HepG2 (cell line): ENCODE data around the gene ZMYND8. TPM values are rescaled to one million over a fixed set of nuclear protein-coding genes. Genes with fewer than 3 reads are reported as not detected.

Source experiments
- ATAC-seq: fragments of 200-7000 bp; cut with Tn5 transposase; 3 replicates; pipeline ENCODE4 v1.9.1; 2020; ENCODE audit warnings: mild to moderate bottlenecking, moderate library complexity
- BruUV-seq: library from RNA; stranded (reverse); fragments of 400-500 nt; replicated peaks from 2 replicates; lab custom pipeline; 2021; lab: Mats Ljungman, UMichigan
- CTCF ChIA-PET: fragments of 300-600 bp; formaldehyde crosslinking; extraction: SDS; loops from one replicate; lab custom pipeline; 2021; ENCODE audit warnings: low total read pairs, inconsistent platforms, low intra/inter-chr PET ratio; lab: Yijun Ruan, JAX
- POLR2A ChIA-PET: fragments of 350-600 bp; sonication (Branson Sonifier 250); formaldehyde crosslinking; loops from one replicate; lab custom pipeline; 2020; ENCODE audit warnings: antibody characterized with exemption, inconsistent platforms; lab: Yijun Ruan, JAX
- DNase-seq: peaks from one replicate; pipeline ENCODE4 v3.0.0-alpha.2; 2015; ENCODE audit warnings: low spot score
- FAIRE-seq: peaks from 3 replicates; lab custom pipeline; 2011; peaks lifted over from hg19 to GRCh38; lab: Jason Lieb, UNC
- H2AFZ ChIP-seq: one replicate; pipeline ENCODE4 v1.6.1; 2011; ENCODE audit warnings: low read length, inconsistent platforms
- H3K27ac ChIP-seq: fragments of 300-600 bp; 3 replicates; pipeline ENCODE4 v1.8.0; 2011; ENCODE audit warnings: mixed run types, mild to moderate bottlenecking, mixed read lengths, low read length, inconsistent platforms; ENCODE audit not compliant: insufficient read depth; ENCODE audit errors: extremely low read length
- H3K27me3 ChIP-seq, 2 experiments: fragments of 200-600 bp in 1 of 2; 2 replicates in 1 of 2; 3 replicates in 1 of 2; pipeline versions ENCODE4 v1.6.0 to v1.8.0; 2011; ENCODE audit warnings: low read length in 2 of 2, mild to moderate bottlenecking in 2 of 2, moderate library complexity in 2 of 2, inconsistent platforms in 1 of 2; ENCODE audit not compliant: insufficient read depth in 2 of 2, control insufficient read depth in 1 of 2
- H3K36me3 ChIP-seq, 2 experiments: fragments of 200-600 bp in 1 of 2; replicated peaks in 1 of 2; 2 replicates in 1 of 2; 3 replicates in 1 of 2; pipeline versions ENCODE4 v1.5.1 to v1.8.0; 2011; ENCODE audit warnings: low read length in 2 of 2, inconsistent platforms in 1 of 2; ENCODE audit not compliant: insufficient read depth in 2 of 2, control insufficient read depth in 1 of 2
- H3K4me1 ChIP-seq: 2 replicates; pipeline ENCODE4 v1.5.1; 2012; ENCODE audit warnings: low read length, inconsistent platforms; ENCODE audit not compliant: insufficient read depth
- H3K4me2 ChIP-seq: 2 replicates; pipeline ENCODE4 v1.6.0; 2011; ENCODE audit warnings: low read depth, low read length, inconsistent platforms
- H3K4me3 ChIP-seq, 3 experiments: fragments of 200-600 bp in 1 of 3; sonication (generic), shearing (Covaris generic) in 1 of 3; replicated peaks in 1 of 3; 2 replicates each; pipeline ENCODE4 v1.5.1; 2011 to 2016; ENCODE audit warnings: low read length in 3 of 3, inconsistent platforms in 2 of 3, low read depth in 2 of 3, mild to moderate bottlenecking in 2 of 3, control low read depth in 1 of 3, mixed read lengths in 1 of 3; ENCODE audit not compliant: insufficient read depth in 1 of 3
- H3K79me2 ChIP-seq: one replicate; pipeline ENCODE4 v1.6.1; 2011; ENCODE audit warnings: low read length, inconsistent platforms; ENCODE audit not compliant: insufficient read depth
- H3K9ac ChIP-seq: 2 replicates; pipeline ENCODE4 v1.6.0; 2011; ENCODE audit warnings: mild to moderate bottlenecking, low read depth, low read length, inconsistent platforms; ENCODE audit not compliant: insufficient read depth
- H3K9me3 ChIP-seq: 2 replicates; pipeline ENCODE4 v1.5.1; 2012; ENCODE audit warnings: mild to moderate bottlenecking, low read length
- H4K20me1 ChIP-seq: 2 replicates; pipeline ENCODE4 v1.6.0; 2011; ENCODE audit warnings: inconsistent platforms, mild to moderate bottlenecking, low read length, moderate library complexity; ENCODE audit not compliant: insufficient read depth
- GTF3A ChIP-seq: sonication (generic); formaldehyde crosslinking; conservative IDR thresholded peaks from 2 replicates; pipeline ENCODE4 v1.4.0; 2020; ENCODE audit warnings: mild to moderate bottlenecking, missing genetic modification reagents
- MAF1 ChIP-seq: sonication (generic); formaldehyde crosslinking; IDR thresholded peaks from 2 replicates; pipeline ENCODE4 v1.5.0; 2020; ENCODE audit warnings: missing genetic modification reagents, borderline replicate concordance
- PLRG1 ChIP-seq: fragments of 450-650 bp; conservative IDR thresholded peaks from 2 replicates; pipeline ENCODE4 v1.6.1; 2016
- POLR2G ChIP-seq: fragments of 200-400 bp; formaldehyde crosslinking; IDR thresholded peaks from 2 replicates; pipeline ENCODE4 v1.6.1; 2018; ENCODE audit warnings: mild to moderate bottlenecking, low read depth, low read length, moderate library complexity
- RBM22 ChIP-seq: fragments of 200-400 bp; formaldehyde crosslinking; optimal IDR thresholded peaks from 2 replicates; pipeline ENCODE3; 2017; ENCODE audit warnings: mild to moderate bottlenecking, low read length, moderate library complexity
- SSRP1 ChIP-seq: IDR thresholded peaks from 2 replicates; pipeline ENCODE4 v1.6.1; 2016; ENCODE audit warnings: control low read depth
- ZFP37 ChIP-seq: sonication (generic); formaldehyde crosslinking; IDR thresholded peaks from 2 replicates; pipeline ENCODE4 v1.4.0; 2020; ENCODE audit warnings: missing genetic modification reagents, borderline replicate concordance
- ZNF674 ChIP-seq: sonication (generic); formaldehyde crosslinking; IDR thresholded peaks from 2 replicates; pipeline ENCODE4 v1.5.0; 2020; ENCODE audit warnings: low read depth, mild to moderate bottlenecking, missing genetic modification reagents
- ZNF782 ChIP-seq: sonication (generic); formaldehyde crosslinking; IDR thresholded peaks from 2 replicates; pipeline ENCODE4 v1.4.0; 2020; ENCODE audit warnings: missing genetic modification reagents, mild to moderate bottlenecking, borderline replicate concordance
- WGBS: methylation state at CpG from one replicate; pipeline ENCODE4 v1.1.6; 2017; ENCODE audit warnings: low lambda C conversion rate; 5-methylcytosine and 5-hydroxymethylcytosine counted together
- in situ Hi-C: cut with HindIII; loops from 2 replicates; pipeline ENCODE4 v1.10.0; 2017; ENCODE audit warnings: low pct_unique_long_range_greater_than_20kb; ENCODE audit not compliant: extremely low pct_ligation_motif_present
- intact Hi-C: fragments of 100-400 bp; cut with micrococcal nuclease; formaldehyde crosslinking; loops from one replicate; pipeline ENCODE4 v1.10.0; 2022; ENCODE audit not compliant: unreplicated experiment
- polyA plus RNA-seq, 8 experiments: library from polyadenylated mRNA; depleted of rRNA in 3 of 8; stranded (reverse) in 7 of 8; unstranded in 1 of 8; fragments of >200 nt; fragmentation: Illumina TruSeq in 4 of 8; extraction: Trizol in 4 of 8; gene quantifications; 2 replicates each; pipeline versions ENCODE4 v1.2.1 to v1.2.3, GENCODE V29; 2011 to 2016; ENCODE audit warnings: low read depth in 4 of 8, missing spikeins in 1 of 8, mixed read lengths in 1 of 8; ENCODE audit not compliant: insufficient read depth in 1 of 8
- total RNA-seq, 5 experiments: library from RNA; depleted of rRNA; stranded (reverse); fragments of >200 nt; fragmentation: Illumina TruSeq; extraction: Trizol; gene quantifications; 2 replicates each; pipeline ENCODE4 v1.2.3, GENCODE V29; 2016; ENCODE audit warnings: low read depth in 1 of 5
- TF ChIP-seq, protein P1 (sequence below): sonication (generic); formaldehyde crosslinking; IDR thresholded peaks from 2 replicates; pipeline ENCODE4 v1.4.0; 2020; ENCODE audit warnings: mild to moderate bottlenecking, missing genetic modification reagents
- TF ChIP-seq, protein P2 (sequence below): sonication (generic); formaldehyde crosslinking; conservative IDR thresholded peaks from 2 replicates; pipeline ENCODE4 v1.8.1; 2023; ENCODE audit warnings: missing genetic modification reagents

The ZMYND8 gene
- total and polyA plus RNA-seq, 2 of the 13 experiments (the other 11 are each of a cell fraction or from before 2014, with no cell fraction given) = 53.9 to 84.7 TPM

DNA sequence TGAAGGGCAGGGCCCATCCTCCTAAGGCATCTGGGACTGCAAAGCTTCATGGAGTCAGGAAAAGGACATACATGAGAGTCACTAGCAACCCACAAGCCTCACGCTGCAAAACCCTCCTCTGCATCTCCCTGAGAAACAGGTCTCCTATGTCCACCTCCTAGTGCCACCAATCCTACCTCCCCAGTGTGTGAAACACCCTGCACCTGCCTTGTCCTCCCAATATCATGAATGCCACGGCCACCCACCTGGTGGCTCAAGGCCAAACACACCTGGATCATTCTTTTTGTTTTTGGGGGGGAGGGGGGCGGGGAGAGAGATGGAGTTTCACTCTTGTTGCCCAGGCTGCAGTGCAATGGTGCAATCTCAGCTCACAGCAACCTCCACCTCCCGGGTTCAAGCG lies 90.5 kb downstream of the ZMYND8 start:
- Histone ChIP-seq H3K36me3 (peaks cover 64 to 85% of the 10 kb centered on the region in 2 experiments), H3K27ac (no peak overlapping the region), H3K9me3 (no peaks in the 10 kb centered on the region), H4K20me1 (peaks cover 48% of the 10 kb centered on the region), H3K9ac (no peak overlapping the region), H3K4me3 (no peak overlapping the region), H3K4me2 (no peak overlapping the region), H2AFZ (no peak overlapping the region), H3K27me3 (no peaks in the 10 kb centered on the region), H3K79me2 (peaks cover 56% of the 10 kb centered on the region)
- in situ Hi-C loops = no loop called here
- intact Hi-C loops = no loop called here
- 98% methylated on average over 5 of the region's 5 CpGs for WGBS
- 0 out of 3 replicates have a peak, but pooled peaks have one; percentile 7 for ATAC-seq
- no TSS peak for BruUV-seq
- no peak for DNase-seq
- ChIA-PET POLR2A (no interaction called here), CTCF (no interaction called here)
- FAIRE-seq = no peak
- peak; percentile 67 for TF ChIP-seq RBM22
- 0 out of 2 replicates have a peak, but pooled peaks have one; percentile 15 for TF ChIP-seq POLR2G
- TF ChIP-seq ZNF674 = no peak
- TF ChIP-seq ZFP37 = no peak
- no peak for TF ChIP-seq MAF1
- no peak for TF ChIP-seq PLRG1
- TF ChIP-seq, protein P1, sequence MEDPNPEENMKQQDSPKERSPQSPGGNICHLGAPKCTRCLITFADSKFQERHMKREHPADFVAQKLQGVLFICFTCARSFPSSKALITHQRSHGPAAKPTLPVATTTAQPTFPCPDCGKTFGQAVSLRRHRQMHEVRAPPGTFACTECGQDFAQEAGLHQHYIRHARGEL (CRISPR knock-in tag) = no peak
- TF ChIP-seq GTF3A (CRISPR knock-in tag) = no peak
- TF ChIP-seq, protein P2, sequence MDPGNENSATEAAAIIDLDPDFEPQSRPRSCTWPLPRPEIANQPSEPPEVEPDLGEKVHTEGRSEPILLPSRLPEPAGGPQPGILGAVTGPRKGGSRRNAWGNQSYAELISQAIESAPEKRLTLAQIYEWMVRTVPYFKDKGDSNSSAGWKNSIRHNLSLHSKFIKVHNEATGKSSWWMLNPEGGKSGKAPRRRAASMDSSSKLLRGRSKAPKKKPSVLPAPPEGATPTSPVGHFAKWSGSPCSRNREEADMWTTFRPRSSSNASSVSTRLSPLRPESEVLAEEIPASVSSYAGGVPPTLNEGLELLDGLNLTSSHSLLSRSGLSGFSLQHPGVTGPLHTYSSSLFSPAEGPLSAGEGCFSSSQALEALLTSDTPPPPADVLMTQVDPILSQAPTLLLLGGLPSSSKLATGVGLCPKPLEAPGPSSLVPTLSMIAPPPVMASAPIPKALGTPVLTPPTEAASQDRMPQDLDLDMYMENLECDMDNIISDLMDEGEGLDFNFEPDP (CRISPR knock-in tag) = 0 out of 2 replicates have a peak, but pooled peaks have one; percentile 20
- 0 out of 2 replicates have a peak, but pooled peaks have one; percentile 47 for TF ChIP-seq SSRP1 (CRISPR knock-in tag)
- TF ChIP-seq ZNF782 = no peak
- TF ChIP-seq, all 625 proteins: peak for 4
- peaks cover 8% of the 10 kb centered on the region; the same call in 1 of the 2 replicates for H3K4me1 ChIP-seq
